Measurements from ENCODE around the gene CYTH1.

Gene CYTH1, protein sequence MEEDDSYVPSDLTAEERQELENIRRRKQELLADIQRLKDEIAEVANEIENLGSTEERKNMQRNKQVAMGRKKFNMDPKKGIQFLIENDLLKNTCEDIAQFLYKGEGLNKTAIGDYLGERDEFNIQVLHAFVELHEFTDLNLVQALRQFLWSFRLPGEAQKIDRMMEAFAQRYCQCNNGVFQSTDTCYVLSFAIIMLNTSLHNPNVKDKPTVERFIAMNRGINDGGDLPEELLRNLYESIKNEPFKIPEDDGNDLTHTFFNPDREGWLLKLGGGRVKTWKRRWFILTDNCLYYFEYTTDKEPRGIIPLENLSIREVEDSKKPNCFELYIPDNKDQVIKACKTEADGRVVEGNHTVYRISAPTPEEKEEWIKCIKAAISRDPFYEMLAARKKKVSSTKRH

DNA sequence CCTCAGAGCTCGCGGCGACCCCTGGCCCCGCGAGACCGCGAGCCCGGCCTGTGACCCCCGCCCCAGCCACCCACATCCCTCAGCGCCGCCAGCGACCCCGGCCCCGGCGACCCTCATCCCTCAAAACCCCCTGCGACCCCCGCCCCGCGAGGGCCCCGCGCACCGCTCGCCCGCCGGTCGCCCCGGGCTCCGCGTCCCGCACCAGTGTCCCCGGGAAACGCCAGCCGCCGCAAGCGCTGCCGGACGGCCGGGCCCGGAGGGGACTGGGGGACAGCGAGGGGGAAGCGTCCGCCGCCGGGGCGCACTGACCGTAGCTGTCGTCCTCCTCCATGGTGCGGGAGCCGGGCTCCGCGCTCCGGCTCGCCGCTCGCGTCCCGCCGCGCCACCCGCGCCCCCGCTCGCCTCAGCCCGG is at the start of gene CYTH1:
TSS of gene CYTH1 (minus strand) at position 381 of the 412 bp plus-strand sequence. CDS start at position 331, 50 bp downstream.
- DNase-seq (ENCODE audit: low spot score): no peak

DNA sequence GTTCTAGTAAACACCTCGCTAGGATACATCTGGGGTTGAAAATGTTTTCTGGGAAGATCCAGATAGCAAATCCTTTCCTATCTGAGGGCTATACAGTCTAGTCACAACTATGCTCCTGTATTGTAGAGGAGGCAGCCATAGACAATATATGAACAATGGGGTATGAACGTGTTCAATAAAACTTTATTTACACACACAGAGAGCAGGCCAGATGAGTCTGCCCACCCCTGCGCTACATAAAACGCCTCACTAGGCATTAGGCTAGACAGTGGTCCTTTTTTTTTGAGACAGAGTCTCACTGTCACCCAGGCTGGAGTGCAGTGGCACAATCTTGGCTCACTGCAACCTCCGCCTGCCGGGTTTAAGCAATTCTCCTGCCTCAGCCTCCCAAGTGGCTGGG is 47.4 kb upstream of the CYTH1 start:
- no peak for DNase-seq (ENCODE audit: low spot score)

DNA sequence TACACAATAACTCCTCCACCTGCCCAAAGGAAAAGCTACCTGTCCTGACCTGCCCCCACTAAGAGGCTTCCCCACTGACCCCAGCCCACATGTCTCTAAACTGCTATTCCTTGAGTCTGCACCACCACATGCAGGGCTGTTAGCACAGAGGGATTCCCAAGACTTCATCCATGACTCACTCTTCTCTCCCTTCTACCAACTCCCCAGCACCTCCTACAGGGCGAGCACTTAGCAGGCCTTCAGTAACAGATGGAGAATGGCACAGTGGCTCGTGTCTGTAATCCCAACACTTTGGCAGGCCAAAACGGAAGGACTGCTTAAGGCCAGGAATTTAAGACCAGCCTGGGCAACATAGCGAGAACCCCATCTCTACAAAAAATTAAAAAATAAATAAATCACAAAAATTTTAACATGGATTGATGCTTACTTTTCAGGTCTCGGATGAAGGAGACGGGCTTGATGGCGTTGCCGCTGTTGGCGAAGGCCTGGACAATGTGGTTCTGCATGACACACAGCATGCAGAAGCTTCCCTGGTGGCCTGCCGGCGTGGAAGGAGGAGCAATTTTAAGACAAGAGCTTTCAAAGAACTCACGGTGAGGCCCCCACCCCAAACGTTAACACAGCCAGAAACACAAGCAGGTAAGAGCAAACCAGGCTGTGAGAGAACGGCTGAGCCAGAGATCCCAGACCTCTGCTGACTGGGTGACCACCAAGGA is 46.6 kb upstream of the CYTH1 start:
- no peak for DNase-seq (ENCODE audit: low spot score)

DNA sequence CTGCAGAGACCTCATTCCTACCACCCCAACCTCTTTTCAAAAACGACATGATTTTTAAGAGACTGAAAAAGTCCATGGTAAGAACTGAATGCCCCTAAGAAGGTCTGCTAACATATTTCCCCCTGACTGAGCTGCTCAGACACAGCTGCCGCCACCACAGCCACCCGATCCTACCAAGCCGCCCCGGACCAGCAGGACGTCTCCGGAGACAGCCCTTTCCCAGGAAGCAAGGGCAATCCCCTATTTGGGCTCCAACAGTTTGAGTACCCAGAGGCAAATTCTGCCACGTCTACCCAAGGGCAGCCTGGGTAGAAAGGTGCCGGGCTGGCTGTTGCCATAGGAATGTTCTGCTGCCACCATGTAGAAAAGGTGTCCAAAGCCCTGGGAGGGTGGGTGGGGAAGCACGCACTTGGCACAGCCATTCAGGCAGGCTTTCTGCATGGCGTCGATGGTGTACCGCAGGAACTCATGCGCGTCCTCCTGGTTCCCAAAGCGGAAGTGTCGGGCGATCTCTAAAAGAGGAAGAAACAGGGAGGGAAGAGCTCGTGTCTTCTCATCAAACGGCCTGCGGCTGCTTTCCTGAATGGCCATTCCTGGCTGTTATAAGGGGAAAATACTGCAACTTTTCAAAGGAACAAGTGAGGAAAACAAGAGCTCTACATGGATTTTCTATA is 44.9 kb upstream of the CYTH1 start:
- DNase-seq (ENCODE audit: low spot score): no peak

DNA sequence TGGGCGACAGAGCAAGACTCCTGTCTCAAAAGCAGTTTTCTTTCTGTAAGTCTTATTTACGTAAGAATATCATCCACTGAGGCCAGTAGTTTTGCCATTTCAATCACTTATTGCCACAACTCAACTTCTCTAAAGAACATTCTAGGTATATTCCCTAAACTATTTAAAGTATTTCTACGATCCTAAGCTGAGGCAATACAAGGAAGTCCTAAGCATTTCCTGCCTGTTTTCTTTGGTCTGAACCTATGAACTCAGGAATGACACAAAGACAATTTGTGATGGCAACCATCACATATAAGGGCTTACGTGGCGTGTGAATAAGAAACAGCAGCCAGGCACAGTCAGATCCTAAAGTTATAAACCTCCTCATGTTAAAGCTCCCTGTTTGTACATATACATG is 44.3 kb upstream of the CYTH1 start:
- DNase-seq (ENCODE audit: low spot score): no peak

DNA sequence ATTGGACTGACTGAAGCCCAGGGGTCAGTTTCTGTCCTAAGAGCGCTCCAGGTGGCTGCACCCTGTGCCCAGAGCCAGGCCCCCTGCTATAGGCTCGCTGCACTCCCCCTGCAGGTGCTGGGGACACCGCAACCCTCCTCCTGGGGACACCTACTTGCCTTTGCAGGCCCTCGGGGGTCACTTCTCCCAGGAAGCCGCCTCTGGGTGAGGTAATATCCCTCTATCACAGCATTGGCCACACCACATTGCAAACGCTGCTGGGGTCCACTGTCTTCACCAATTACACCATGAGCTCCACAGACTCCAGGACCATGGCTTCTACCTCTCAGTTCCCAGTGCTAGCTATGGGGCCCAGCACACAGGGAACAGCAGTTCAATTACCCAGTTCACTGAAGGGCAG is 43.6 kb upstream of the CYTH1 start:
- no peak for DNase-seq (ENCODE audit: low spot score)

DNA sequence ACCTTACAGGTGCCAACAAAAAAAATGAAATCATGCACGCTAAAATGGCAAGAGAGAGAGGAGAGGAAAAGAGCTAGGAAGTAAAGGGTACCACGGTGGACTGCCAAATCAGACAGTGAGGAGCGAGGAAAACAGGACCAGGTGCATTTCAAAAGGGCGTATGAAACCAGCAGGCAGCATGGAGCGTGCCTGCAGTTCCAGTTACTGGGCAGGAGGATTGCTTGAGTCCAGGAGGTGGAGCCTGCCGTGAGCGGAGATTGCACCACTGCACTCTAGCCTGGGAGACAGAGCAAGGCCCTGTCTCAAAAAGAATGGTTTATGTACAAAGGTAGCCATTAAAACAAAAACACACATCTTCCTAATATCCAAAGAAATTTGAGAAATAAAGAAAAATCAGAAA is 42.2 kb upstream of the CYTH1 start:
- DNase-seq (ENCODE audit: low spot score): no peak

DNA sequence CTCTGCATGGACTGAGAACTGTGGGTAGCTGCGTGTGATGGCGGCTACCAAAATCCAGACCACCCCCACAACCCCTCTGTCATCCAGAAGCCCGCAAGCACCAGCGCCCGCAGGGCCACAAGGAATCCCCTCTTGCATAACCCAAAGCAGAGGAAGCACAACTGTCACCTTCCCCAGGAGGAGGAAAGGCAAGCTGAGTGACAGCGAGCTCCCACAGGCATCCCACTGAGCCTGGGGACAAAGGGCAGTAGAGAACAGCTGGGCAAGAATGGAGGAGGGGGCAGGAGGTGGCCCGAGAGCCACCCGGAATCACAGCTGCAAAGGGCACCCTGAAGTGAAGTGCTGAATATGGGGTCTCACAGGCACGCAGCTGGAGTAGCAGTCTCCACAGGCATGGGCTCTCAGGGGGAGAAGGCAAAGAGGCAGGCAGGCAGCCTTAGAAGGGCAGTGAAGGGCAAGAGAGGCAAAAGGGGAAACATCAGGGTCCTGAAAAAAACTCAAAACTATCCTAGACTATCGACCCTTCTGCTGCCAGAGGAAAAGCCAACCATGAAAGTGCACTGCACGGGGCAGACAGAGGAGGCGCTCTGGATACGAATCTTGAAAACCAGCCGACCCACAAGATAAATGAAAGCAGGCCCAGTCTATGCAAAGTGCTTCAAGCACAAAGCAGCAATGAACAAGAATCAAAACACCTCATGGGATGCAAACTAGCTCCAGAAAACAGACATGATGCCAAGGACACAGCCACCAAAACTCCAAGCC is 41.4 kb upstream of the CYTH1 start:
- no peak for DNase-seq (ENCODE audit: low spot score)

DNA sequence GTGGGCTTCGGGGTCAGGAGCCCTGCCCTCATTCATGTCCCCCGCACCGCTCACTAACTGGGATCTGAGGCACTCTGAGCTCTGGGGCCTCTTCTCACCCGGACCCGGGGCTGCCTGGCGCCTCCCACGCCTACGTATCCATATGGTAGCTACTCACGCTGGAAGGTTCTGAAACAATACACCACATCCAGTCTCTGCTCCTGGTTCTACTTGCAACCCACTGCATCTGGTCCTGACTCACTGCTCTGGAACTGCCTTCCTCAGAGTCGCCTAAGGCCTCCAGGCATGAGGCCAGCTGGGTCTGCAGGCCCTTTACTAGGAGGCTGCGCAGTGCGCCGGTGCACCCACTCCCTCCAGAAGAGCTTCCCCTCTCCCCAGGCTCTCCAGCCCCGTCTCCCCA is 40.5 kb upstream of the CYTH1 start:
- no peak for DNase-seq (ENCODE audit: low spot score)

DNA sequence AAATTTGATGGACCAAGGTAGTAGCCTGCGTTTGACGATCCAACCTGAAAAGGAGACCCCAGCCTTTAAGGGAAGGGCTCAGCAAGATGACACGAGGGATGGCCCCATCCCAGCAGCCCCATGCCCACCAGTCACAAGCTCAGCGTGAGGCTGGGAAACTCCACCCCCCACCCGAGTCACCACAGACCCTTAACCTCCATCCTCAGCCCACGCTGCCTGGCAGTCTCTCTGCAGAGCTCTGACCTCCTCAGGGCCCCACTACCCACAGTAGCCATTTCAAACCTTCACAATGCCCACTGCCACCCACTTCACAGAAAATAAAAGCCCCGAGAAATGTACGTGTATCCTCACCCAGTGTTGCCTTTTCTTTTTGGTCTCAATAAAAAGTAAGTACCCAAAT is 39.9 kb upstream of the CYTH1 start:
- no peak for DNase-seq (ENCODE audit: low spot score)

DNA sequence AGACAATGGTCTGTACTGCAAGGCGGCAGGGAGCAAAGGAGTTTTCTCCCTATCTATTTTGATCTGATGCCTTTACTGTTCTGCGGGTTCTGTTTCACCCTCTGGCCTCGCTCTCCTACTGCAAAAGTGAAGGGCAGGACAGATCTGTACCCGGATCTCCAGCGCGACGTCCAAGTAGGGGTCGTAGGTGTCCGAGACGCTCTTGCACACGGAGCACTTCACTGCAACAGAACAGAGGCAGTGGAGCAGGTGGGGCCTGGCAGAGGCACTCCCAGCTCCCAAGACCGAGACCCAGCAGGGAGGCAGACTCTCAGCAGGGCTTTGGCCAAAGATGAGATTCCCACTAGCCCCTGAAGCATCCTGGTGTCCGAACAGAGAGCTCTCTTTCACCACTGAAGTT is 38.8 kb upstream of the CYTH1 start:
- no peak for DNase-seq (ENCODE audit: low spot score)

DNA sequence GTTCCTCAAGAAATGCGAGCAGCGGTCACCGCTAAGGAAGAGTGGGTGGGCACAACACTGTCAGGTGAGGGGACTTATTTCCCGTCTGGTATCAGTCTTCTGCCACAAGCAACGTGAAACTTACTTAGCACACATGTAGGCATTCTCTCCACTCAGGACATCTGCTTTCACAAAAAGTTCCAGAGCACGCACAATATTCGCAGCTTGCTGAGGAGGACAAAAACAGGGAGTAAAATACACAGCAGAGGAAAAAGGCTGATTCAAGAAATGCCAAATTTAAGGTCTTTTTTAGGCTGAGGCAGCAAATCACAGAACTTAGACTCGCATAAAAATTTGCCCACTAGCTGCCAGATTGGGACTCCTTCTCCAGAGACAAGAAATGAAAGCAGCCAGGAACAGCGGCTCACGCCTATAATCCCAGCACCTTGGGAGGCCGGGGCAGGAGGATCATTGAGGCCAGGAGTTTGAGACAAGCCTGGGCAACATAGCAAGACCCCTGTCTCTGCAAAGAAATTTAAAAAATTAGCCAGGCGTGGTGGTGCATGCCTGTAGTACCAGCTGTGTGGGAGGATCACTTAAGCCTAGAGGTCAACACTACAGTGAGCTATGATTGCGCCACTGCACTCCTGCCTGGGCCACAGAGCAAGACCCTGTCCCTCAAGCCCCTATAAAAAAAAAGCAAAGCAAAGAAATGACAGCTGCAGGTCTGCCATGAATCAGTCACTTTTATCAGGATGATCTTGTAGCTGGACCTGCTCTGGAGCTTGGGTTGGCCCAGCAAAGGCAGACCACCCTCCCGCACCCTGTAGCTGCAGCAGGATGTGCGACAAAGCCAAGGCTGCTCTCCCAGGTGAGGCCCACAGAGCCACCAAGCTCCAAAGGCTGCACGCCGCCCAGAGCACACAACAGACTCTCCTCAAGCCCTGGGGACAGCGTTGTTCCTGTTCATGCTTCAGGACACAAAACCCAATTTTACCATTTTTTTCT is 38.0 kb upstream of the CYTH1 start:
- DNase-seq (ENCODE audit: low spot score): no peak

DNA sequence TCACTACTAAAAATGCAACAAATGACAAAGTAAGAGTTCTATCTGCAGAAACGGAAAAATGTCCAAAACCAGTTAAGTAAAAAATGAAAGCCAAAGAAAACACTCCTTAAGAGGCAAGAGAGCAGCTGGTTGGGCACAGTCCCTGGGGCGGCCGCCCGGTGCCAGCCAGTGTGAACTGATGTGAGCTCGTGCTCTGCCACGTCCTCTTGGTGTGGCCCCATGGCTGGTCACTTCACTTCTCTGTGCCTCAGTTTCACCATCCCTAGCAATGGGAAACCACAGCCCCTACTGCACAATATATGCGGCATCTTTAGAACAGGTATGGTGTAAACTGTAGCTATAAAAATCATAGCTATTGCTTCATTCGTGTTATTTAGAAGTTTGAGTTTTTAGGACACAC is 37.3 kb upstream of the CYTH1 start:
- DNase-seq (ENCODE audit: low spot score): no peak

DNA sequence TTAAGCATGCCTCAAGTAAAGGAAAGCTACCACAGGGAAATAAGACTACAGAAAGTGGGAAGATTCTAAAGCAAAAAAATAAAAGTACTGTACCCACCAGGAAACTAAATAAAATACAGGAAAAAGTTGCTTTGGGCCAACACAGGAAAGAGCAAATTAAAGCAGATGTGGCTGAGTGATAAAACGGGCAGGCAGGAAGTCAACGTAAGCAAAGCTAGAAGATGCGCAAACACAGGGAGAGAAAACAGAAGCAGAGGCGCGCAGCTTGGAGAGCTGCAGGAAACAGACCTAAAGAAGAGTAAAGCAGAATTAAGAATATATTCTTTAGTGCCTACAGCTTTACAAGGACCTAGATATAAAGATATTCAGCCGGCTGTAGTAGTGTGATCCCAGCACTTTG is 36.9 kb upstream of the CYTH1 start:
- peak; percentile 72 for DNase-seq (ENCODE audit: low spot score)

DNA sequence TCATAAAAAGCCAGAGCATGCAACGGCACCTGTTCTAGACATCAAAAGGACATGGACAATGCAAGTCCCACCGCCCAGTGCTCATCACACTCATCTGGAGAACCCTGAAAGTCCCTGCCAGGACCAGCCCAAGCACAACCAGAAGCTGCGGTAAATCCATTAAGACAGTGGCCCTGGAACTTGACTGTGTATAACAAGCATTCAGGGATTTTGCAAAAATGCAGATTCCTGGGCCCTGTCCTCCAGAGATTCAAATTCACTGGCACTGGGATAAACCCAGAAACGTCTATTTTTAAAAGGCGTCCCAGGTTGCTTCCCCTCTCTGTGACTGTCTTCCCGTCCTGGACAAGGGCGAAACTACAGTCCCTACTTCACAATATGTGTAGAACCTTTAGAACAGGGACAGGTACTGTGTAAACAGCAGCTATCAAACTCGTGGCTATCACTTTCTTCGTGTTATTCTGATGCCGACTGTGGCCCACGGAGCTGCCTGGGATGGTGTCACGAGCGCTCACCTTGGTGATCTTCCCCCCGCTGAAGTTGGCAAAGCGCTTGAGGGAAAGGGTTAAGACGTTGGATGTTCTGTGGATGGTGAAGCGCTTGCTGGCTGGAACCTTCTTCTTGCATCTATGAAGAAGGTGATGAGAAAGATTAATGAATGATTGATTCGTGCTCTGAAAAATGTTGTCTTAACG is 36.2 kb upstream of the CYTH1 start:
- DNase-seq (ENCODE audit: low spot score): no peak

DNA sequence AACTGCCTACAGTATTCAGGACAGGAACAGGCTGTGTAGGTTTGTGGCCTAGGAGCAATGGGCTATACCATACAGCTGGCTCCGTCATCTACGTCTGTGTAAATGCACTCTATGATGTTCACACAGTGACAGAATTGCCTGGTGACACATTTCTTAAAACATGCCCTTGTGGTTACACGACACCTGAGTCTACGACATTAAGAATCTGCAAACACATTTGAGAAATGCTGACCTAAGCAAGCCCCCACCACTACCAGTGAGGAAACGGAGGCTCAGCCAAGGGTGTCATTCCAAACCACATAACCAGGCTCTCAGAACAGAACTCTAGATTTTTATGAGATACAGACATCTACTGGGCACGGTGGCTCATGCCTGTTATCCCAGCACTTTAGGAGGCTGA is 35.0 kb upstream of the CYTH1 start:
- DNase-seq (ENCODE audit: low spot score): peak; percentile 81

DNA sequence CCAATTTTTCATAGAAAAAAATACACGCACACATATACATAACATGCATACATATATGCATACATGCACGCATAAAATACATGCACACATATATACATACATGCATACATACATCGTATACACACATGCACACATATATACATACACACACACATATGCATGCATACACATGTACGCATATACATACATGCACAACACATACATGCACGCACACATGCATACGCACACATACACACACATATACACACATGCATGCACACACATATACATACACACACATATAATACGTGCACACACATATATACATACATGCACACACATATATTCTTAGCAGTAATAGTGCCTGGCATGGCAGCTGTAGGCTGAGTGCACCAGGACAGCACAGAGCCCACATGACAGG is 33.6 kb upstream of the CYTH1 start:
- DNase-seq (ENCODE audit: low spot score): no peak

DNA sequence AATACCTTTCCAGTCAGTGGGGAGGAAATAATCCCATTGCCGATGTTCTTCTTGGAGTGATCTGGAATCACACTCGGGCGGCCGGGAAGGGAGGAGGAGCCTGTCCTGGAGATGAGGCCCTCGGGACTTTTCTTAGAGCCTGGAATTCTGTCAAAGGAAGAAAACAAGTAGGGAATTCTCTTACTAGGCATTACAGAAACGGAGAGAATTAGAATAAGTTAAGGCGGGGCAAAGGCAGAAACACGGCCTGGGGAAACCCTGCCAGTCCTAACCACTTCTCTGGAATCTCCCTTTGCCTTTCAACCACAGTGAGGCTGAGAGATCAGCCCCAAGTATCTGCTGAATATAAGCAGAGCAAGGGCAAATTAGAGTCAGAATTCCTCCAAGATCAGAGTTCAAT is 30.8 kb upstream of the CYTH1 start:
- no peak for DNase-seq (ENCODE audit: low spot score)

DNA sequence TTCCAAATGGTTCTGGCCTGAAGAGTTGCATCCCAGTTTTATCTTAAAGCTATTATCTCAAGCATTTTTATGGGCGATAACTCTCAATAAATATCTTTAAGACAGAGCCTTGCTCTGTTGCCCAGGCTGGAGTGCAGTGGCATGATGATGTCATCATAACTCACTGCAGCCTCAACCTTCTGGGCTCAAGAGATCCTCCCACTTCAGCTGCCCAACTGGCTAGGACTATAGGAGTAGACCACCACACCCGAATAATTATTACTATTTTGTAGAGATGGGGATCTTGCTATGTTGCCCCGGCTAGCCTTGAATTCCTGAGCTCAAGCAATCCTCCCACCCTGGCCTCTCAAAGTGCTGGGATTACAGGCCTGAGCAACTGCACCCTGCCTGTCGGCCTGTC is 26.1 kb upstream of the CYTH1 start:
- DNase-seq (ENCODE audit: low spot score): no peak

DNA sequence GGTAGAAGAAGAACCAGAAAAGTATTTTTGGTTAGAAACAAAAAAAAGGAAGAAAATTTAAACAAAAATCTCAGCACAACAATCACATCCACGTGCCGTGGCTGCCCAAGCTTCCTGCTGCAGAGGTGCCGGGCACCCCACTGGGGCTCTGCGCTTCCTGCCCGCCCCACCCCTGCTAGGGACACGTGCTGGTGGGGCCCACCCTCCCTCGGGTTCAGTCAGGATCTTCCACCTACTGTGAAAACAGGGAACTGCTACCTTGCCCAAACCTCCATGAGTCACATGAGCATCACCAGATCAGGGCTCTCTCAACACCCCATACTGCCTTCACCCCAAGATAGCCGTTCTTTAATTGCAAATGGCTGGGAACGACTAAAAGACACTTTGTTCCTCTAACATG is 24.4 kb upstream of the CYTH1 start:
- no peak for DNase-seq (ENCODE audit: low spot score)

DNA sequence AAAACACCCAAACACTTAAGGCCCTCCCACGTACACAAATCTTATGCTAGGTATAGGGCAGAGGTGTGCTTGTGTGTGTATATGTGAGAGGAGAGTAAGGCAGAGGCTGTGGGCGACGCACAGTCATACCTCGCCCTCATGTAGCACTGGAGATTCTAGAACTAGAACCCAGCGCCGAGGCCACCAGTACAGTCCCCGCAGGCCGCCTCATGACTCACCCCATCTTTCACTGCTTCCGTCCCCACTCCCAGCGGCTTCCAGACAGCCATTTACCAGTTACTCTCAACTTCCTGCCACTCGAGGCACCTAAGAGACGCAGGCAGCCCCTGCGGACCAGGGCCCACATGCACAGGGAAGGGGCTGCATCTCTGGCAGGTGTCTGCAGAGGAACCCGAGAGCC is 23.2 kb upstream of the CYTH1 start:
- peak; percentile 73 for DNase-seq (ENCODE audit: low spot score)

Data from CD4-positive, alpha-beta T cell treated with Interleukin-6 at 100 ng/mL for 8 hours (primary cell).